GM19238 (cell line): ENCODE data around the gene TIFAB.

Experiments
- DNase-seq: peaks from one replicate; pipeline ENCODE4 v3.0.0; 2011; ENCODE audit warnings: low spot score; ENCODE audit not compliant: insufficient read length

Gene TIFAB

GRCh38 chr5:135444360-135444759 lies 7.8 kb downstream of the TIFAB start:
- DNase-seq: no peak

GRCh38 chr5:135443161-135443960 lies 8.8 kb downstream of the TIFAB start:
- DNase-seq: no peak

- DNase-seq: no peak
These were observed 9.6 kb downstream of the TIFAB start for GRCh38 chr5:135442431-135443160.

GRCh38 chr5:135441919-135442318 lies 10.2 kb downstream of the TIFAB start:
- DNase-seq: no peak

- DNase-seq: no peak
These were observed 10.8 kb downstream of the TIFAB start for GRCh38 chr5:135441350-135441831.

- no peak for DNase-seq
These were observed 11.2 kb downstream of the TIFAB start for GRCh38 chr5:135440916-135441315.

- no peak for DNase-seq
These were observed 12.6 kb downstream of the TIFAB start for GRCh38 chr5:135439231-135440205.

- no peak for DNase-seq
These were observed 13.4 kb downstream of the TIFAB start for GRCh38 chr5:135438636-135439221.

- DNase-seq: no peak
These were observed 14.2 kb downstream of the TIFAB start for GRCh38 chr5:135437796-135438560.

- no peak for DNase-seq
These were observed 14.7 kb downstream of the TIFAB start for GRCh38 chr5:135437422-135437795.

- DNase-seq: no peak
These were observed 15.2 kb downstream of the TIFAB start for GRCh38 chr5:135436951-135437418.

- no peak for DNase-seq
These were observed 16.5 kb downstream of the TIFAB start for GRCh38 chr5:135435467-135436330.

GRCh38 chr5:135434591-135435466 lies 17.3 kb downstream of the TIFAB start:
- DNase-seq: no peak

GRCh38 chr5:135433681-135434426 lies 18.3 kb downstream of the TIFAB start:
- DNase-seq: no peak

GRCh38 chr5:135432113-135432512 lies 20.0 kb downstream of the TIFAB start:
- DNase-seq: no peak

- no peak for DNase-seq
These were observed 22.1 kb downstream of the TIFAB start for GRCh38 chr5:135430135-135430437.

- DNase-seq: no peak
These were observed 22.6 kb downstream of the TIFAB start for GRCh38 chr5:135429301-135430134.
